A673 (cell line): ENCODE results near the gene MROH9.

Experiments used
- CTCF ChIP-seq: fragments of 300-800, 200-600 bp; sonication (generic); conservative IDR thresholded peaks from 2 replicates; pipeline ENCODE4 v1.5.1; 2017; ENCODE audit warnings: low read depth, mild to moderate bottlenecking, antibody characterized with exemption, low read length, moderate library complexity, mixed read lengths
- EZH2 ChIP-seq: fragments of 200-600 bp; sonication (generic); IDR thresholded peaks from 2 replicates; pipeline ENCODE4 v1.6.1; 2017; ENCODE audit warnings: borderline replicate concordance, low read depth, mild to moderate bottlenecking, mixed read lengths, antibody characterized with exemption, low read length; ENCODE audit not compliant: poor library complexity, severe bottlenecking

GRCh38 chr1:171081314-171081753 lies 146.0 kb downstream of the MROH9 start:
- TF ChIP-seq CTCF (peak; percentile 64), EZH2 (no peak)
